Cerebellar cortex (tissue), 1 donor: Measurements from ENCODE around the gene HS2ST1.

Source experiments
- DNase-seq: peaks from one replicate; pipeline ENCODE4 v3.0.0-alpha.2; 2015; ENCODE audit warnings: low spot score

HS2ST1 gene

GRCh38 chr1:87113313-87113712, 198.9 kb downstream of the HS2ST1 start:
- no peak for DNase-seq

- DNase-seq: no peak
Measured at GRCh38 chr1:87115317-87115890, 201.0 kb downstream of the HS2ST1 start.

- no peak for DNase-seq
Measured at GRCh38 chr1:87115891-87116290, 201.5 kb downstream of the HS2ST1 start.

- no peak for DNase-seq
Measured at GRCh38 chr1:87117761-87118368, 203.4 kb downstream of the HS2ST1 start.

GRCh38 chr1:87119541-87120140, 205.2 kb downstream of the HS2ST1 start:
- DNase-seq: no peak

- peak; percentile 5 for DNase-seq
Measured at GRCh38 chr1:87120779-87121178, 206.3 kb downstream of the HS2ST1 start.

GRCh38 chr1:87121711-87122163, 207.3 kb downstream of the HS2ST1 start:
- DNase-seq: no peak

- no peak for DNase-seq
Measured at GRCh38 chr1:87122243-87122642, 207.8 kb downstream of the HS2ST1 start.

- no peak for DNase-seq
Measured at GRCh38 chr1:87123610-87124009, 209.2 kb downstream of the HS2ST1 start.

GRCh38 chr1:87126886-87127505, 212.6 kb downstream of the HS2ST1 start:
- DNase-seq: no peak

- no peak for DNase-seq
Measured at GRCh38 chr1:87127581-87127980, 213.1 kb downstream of the HS2ST1 start.

GRCh38 chr1:87129038-87129437, 214.6 kb downstream of the HS2ST1 start:
- no peak for DNase-seq

GRCh38 chr1:87129606-87130005, 215.2 kb downstream of the HS2ST1 start:
- DNase-seq: no peak

GRCh38 chr1:87130438-87130837, 216.0 kb downstream of the HS2ST1 start:
- no peak for DNase-seq

GRCh38 chr1:87131809-87132283, 217.4 kb downstream of the HS2ST1 start:
- peak; percentile 70 for DNase-seq

GRCh38 chr1:87132284-87132870, 217.9 kb downstream of the HS2ST1 start:
- DNase-seq: no peak

- no peak for DNase-seq
Measured at GRCh38 chr1:87134061-87134460, 219.6 kb downstream of the HS2ST1 start.

GRCh38 chr1:87134625-87135328, 220.3 kb downstream of the HS2ST1 start:
- DNase-seq: no peak

- no peak for DNase-seq
Measured at GRCh38 chr1:87135329-87135712, 220.9 kb downstream of the HS2ST1 start.

- no peak for DNase-seq
Measured at GRCh38 chr1:87136607-87137341, 222.3 kb downstream of the HS2ST1 start.

- no peak for DNase-seq
Measured at GRCh38 chr1:87137342-87137739, 222.9 kb downstream of the HS2ST1 start.
